ENCODE data around the gene MSH2.
A peak's percentile ranks its signal among the peaks of the same experiment; 100 is the strongest.
"Not testable (repeated sequence)": the region's sequence is repeated elsewhere in the genome, so short reads cannot be mapped to it uniquely, and the experiment has no call there.

MSH2 gene

DNA sequence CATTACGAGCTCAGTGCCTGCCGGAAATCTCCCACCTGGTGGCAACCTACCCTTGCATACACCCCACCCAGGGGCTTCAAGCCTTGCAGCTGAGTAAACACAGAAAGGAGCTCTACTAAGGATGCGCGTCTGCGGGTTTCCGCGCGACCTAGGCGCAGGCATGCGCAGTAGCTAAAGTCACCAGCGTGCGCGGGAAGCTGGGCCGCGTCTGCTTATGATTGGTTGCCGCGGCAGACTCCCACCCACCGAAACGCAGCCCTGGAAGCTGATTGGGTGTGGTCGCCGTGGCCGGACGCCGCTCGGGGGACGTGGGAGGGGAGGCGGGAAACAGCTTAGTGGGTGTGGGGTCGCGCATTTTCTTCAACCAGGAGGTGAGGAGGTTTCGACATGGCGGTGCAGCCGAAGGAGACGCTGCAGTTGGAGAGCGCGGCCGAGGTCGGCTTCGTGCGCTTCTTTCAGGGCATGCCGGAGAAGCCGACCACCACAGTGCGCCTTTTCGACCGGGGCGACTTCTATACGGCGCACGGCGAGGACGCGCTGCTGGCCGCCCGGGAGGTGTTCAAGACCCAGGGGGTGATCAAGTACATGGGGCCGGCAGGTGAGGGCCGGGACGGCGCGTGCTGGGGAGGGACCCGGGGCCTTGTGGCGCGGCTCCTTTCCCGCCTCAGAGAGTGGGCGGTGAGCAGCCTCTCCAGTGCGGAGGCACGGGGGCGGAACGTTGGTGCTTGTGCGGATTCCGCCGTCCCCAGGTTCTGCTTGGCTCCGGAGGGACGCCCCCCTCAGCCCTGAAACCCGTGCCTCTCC, at the start of gene MSH2:
Gene MSH2, plus strand, starts transcription at position 352 of the 804 bp plus-strand sequence. Its CDS starts 36 bp downstream, at position 388.
- DNase-seq, result peak; percentile 98

DNA sequence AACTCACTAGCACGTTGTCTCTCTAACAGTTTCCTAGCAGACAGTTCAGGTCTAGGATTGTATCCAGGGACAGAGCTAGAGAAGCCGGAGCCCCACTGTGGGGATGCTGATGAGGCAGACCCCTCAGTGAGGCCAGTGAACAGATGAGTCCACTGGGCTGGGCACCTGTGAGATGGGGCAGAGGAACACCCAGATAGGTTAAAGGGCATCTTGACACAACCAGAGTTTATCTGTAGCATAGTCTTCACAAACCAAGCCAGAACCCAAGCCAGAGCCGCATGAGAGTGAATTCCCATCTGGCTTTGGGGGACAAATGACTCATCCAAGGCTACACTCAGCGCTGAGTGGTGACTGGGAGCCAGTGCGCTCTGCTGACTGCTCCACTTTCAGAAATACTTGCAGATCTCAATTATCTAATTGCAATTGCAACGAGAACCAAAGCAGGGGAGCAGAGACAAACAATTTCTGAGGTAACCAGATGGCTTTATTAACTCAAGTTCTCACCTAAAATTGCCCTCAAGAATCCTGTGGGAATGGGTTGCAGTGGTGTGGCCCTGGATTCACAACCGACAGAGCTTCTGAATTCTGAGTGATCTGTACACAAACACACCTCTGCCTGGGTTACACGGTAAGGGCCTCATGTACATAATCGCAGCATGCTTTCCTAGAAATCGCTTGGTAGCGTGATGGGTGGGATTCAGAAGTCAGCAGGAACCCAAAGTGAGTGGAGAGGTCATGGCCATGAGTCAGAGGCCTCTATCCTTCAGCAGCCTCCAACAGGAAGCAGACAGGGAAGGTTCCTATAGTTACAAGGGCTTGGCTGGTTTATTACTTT, 48.7 kb upstream of the MSH2 start:
- DNase-seq, result no peak

DNA sequence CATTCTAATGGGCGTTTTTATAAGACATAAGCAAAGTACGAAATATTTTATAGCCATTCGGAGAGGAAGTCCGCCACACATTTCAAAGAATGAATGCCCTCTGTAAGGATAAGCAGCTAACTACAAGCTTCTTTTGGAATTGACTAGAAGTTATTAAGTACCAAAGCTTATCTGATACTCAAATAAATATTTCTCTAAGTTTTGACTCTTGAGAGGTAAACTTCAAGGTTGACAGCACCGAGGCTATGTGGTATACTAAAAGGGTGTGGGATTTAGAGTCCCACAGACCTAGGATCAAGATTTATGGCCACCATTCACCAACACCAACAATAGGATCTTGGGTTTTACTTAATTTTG, 48.1 kb upstream of the MSH2 start:
- DNase-seq, result no peak

GRCh38 chr2:47357483-47357882, 45.5 kb upstream of the MSH2 start:
- peak; percentile 17 for DNase-seq

GRCh38 chr2:47359375-47359868, 43.5 kb upstream of the MSH2 start:
- DNase-seq, result no peak

- DNase-seq, result no peak
Measured at GRCh38 chr2:47360283-47360682, 42.7 kb upstream of the MSH2 start.

DNA sequence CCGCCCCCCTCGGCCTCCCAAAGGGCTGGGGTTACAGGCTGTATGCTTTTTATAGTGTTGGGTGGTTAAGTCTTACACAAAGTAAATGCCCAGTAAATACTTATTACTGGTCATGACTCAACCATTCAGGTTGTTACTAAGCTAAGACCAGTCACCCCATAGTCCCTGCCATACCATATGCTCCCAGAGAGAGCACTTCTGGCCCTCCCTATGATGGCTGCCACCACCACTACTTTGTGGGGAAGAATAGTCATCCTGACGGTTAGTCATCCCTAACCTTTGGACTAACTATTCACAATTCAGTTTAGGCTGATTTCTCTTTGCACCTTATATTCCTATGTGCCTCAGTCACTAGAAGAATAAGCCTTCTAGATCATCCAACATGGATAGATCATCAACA, 42.0 kb upstream of the MSH2 start:
- DNase-seq, result no peak

DNA sequence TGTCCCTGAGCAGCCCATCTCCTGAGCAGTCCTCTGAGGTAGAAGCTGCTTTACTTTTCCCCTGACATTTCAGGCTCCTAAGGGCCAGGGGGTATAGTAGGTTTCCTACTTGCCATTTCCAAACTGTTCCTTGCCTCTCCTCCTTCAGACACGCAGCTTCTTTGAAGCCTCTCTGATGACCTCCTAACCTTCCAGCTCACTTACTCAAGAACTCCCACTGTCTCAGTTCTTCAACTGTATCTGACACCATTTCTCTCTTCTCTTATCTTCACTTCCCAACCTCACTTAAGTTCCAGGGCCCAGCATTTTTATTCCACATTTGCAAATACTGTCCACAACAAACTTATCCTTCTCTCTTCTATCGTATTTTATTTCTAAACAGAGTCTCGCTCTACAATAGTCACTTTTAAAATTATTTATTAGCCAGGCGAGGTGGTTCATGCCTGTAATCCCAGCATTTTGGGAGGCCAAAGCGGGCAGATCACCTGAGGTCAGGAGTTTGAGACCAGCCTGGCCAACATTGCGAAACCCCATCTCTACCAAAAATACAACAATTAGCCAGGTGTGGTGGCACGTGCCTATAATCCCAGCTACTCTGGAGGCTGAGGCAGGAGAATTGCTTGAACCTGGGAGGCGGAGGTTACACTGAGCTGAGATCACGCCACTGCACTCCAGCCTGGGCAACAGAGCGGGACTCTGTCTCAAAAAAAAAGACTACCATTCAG, 41.3 kb upstream of the MSH2 start:
- not testable (repeated sequence) for DNase-seq

DNA sequence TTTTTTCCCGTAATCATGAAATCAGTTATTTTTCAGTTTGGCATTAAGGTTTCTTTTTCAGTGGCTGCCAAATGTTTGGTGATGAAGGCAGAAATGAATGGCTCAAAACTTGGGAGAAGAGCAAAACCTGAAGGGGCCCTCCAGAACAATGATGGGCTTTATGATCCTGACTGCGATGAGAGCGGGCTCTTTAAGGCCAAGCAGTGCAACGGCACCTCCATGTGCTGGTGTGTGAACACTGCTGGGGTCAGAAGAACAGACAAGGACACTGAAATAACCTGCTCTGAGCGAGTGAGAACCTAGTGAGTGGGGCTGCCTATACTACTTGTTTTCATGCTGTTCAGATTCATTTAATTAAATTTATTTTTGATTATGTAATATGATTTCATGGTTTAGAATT, 29.2 kb upstream of the MSH2 start:
- DNase-seq, result no peak

GRCh38 chr2:47375307-47375706, 27.6 kb upstream of the MSH2 start:
- DNase-seq, result no peak

GRCh38 chr2:47379384-47379783, 23.6 kb upstream of the MSH2 start:
- no peak for DNase-seq

GRCh38 chr2:47381408-47381807, 21.5 kb upstream of the MSH2 start:
- DNase-seq, result no peak

GRCh38 chr2:47386551-47386950, 16.4 kb upstream of the MSH2 start:
- no peak for DNase-seq

- no peak for DNase-seq
Measured at GRCh38 chr2:47388888-47389287, 14.1 kb upstream of the MSH2 start.

DNA sequence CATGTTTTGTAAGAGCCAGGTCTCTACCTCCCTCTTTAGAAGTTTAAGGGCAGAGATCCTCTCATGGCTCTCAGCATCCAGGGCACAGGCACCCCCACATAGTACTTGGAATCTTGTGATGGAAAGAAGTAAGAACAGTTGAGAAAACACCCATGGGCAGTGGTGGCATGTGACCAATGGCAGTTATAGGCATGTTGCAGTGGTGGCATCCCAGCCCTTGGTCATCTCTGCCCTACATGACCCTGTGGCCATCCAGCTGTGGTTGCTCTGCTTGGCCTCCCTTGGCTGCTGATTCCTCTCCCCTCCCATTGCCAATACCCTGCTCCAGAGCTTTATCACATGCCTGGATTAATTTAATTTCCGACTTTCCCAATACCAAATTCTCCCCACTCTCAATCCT, 13.3 kb upstream of the MSH2 start:
- DNase-seq, result no peak

- no peak for DNase-seq
Measured at GRCh38 chr2:47401789-47402554, 984 bp upstream of the MSH2 start.

DNA sequence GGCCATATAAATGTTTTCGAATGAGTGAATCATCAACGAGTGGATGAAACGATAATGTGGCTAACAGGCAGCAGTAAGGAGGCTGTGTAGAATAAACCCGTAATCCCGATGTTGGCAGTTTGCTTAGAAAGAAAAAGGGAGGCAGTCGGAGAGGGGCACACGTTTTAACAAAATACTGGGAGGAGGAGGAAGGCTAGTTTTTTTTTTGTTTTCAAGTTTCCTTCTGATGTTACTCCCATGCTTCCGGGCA, 476 bp upstream of the MSH2 start:
- DNase-seq, result no peak

DNA sequence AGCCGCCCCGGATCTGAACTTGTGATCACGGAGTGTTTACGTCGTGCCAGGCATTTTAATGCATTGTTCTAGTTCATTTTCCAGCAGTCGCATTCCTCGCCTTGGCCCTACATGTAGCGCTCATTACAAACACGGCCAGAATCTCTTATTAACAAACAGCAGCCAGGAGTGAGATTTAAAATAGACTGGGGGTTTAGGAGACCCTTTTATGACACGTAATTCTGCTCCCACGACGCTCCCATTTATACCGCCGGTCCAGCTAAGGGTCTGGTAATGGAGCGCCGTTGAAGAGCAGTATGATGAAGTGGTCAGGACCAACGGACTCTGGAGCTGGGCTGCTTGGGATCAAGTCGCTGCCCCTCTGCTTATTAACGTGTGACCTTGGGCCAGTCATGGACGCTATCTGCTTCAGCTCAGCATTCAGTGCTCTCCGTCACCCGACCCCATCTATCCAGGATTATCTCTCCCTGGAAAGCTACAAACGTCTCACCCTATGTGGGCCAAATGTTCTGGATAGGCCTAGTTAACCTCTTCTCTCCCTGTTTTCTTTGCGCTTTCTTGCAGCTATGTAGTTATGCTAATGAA, 745 bp downstream of the MSH2 start:
- DNase-seq, result no peak

DNA sequence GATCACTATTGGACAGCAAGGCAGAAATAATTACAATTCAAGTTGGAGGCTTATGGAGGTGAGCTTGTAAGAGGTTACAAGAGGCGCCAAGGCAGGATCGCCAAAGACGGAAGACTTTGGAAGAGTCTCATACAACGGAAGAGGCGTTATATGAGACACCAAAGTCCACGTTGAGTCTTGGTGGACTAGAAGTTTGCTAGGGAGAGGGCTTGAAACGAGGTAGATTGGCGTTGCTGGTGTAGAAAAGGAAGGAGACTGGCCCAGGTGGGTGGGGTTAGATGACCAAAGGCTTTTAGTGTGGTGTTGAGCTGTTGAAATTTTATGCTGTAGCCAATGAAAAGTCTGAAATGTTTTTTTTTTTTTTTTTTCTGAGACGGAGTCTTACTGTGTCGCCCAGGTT, 1.4 kb downstream of the MSH2 start:
- DNase-seq, result no peak

GRCh38 chr2:47405757-47406156, 2.8 kb downstream of the MSH2 start:
- no peak for DNase-seq

- DNase-seq, result not testable (repeated sequence)
Measured at GRCh38 chr2:47406649-47407330, 3.8 kb downstream of the MSH2 start.

DNA sequence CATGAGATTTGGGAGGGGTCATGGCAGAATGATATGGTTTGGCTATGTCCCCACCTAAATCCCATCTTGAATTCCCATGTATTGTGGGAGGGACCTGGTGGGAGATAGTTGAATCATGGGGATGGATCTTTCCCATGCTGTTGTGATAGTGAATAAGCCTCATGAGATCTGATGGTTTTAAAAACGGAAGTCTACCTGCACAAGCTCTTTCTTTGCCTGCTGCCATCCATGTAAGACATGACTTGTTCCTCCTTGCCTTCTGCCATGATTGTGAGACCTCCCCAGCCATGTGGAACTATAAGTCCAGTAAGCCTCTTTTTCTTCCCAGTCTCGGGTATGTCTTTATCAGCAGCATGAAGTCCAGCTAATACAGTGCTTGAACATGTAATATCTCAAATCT, 5.0 kb downstream of the MSH2 start:
- not testable (repeated sequence) for DNase-seq
